ENCODE data around the gene TNFSF8.

GRCh38 chr9:114869845-114870244 lies 60.5 kb downstream of the TNFSF8 start:
- no peak for TF ChIP-seq CTCF (IDR thresholded peaks at IDR 0.05)
- TF ChIP-seq POLR2A (IDR thresholded peaks at IDR 0.05), result no peak

Data from heart left ventricle (tissue), 13 donors.